ENCODE data around the gene SCARF1. TPM values are rescaled to one million over a fixed set of nuclear protein-coding genes. Genes with fewer than 3 reads are reported as not detected.

The SCARF1 gene
- total and polyA plus RNA-seq, 2 experiments from 2014 or later = 0.14 TPM; not detected in 1

DNA sequence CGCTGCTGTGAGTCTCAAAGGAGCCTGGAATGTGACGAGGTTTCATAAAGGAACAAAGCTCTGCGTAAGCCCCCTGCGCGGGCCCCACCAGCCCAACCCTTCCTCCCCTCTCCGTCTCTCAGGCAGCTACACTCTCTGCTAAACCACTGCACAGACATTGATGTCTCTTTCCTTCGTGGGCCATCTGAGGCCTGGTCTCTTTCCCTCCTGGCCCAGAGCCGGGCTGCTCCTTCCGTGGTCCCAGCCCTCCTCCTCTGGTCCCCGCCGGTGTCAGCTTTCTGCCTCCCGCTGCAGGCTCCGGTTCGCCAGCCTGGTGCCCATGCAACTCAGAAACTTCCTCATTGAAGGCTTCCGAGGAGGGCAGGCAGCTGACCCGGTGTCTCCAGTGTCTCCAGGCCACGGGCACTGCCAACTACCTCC is 7.4 kb downstream of the SCARF1 start:
- no peaks in the 10 kb centered on the region for H4K20me1 ChIP-seq (ENCODE audit: insufficient read depth)
- in situ Hi-C loops (cut with MboI) = no loop called here
- H2AFZ ChIP-seq = no peak overlapping the region
- H3K79me2 ChIP-seq (ENCODE audit: insufficient read depth) = no peaks in the 10 kb centered on the region
- 75 to 77% methylated on average over 10 to 17 of the region's 17 CpGs for WGBS, 2 experiments (ENCODE audit: low coverage in 1 of 2, low lambda C conversion rate in 2 of 2, missing lambda C conversion rate in 2 of 2)
- no peak for TF ChIP-seq EZH2phosphoT487 (IDR thresholded peaks at IDR 0.05; ENCODE audit: insufficient read depth, low read depth)
- TF ChIP-seq EZH2 (IDR thresholded peaks at IDR 0.05; ENCODE audit: insufficient read depth, poor library complexity, severe bottlenecking) = no peak
- H3F3A ChIP-seq (ENCODE audit: insufficient read depth) = no peaks in the 10 kb centered on the region
- no peaks in the 10 kb centered on the region for H3K4me1 ChIP-seq (ENCODE audit: insufficient read depth)
- DNase-seq = no peak
- H3K9ac ChIP-seq = no peak overlapping the region
- no peak overlapping the region for H3K27ac ChIP-seq
- H3K4me3 ChIP-seq = no peak overlapping the region
- H3K36me3 ChIP-seq (ENCODE audit: low read depth) = no peaks in the 10 kb centered on the region
- H3K27me3 ChIP-seq (replicated peaks; ENCODE audit: insufficient read depth) = no peaks in the 10 kb centered on the region
- no peaks in the 10 kb centered on the region for H3K9me3 ChIP-seq (ENCODE audit: low read depth)
- H3K9me2 ChIP-seq (ENCODE audit: insufficient read depth) = no peaks in the 10 kb centered on the region
- H3K4me2 ChIP-seq (ENCODE audit: unreplicated experiment) = no peak overlapping the region

- Histone ChIP-seq H3K9me2 (ENCODE audit: insufficient read depth) (no peaks in the 10 kb centered on the region), H3F3A (ENCODE audit: insufficient read depth) (no peaks in the 10 kb centered on the region), H3K27me3 (replicated peaks; ENCODE audit: insufficient read depth) (no peaks in the 10 kb centered on the region), H3K4me2 (ENCODE audit: unreplicated experiment) (no peak overlapping the region), H3K4me1 (ENCODE audit: insufficient read depth) (no peaks in the 10 kb centered on the region), H4K20me1 (ENCODE audit: insufficient read depth) (no peaks in the 10 kb centered on the region), H3K36me3 (ENCODE audit: low read depth) (no peaks in the 10 kb centered on the region), H3K79me2 (ENCODE audit: insufficient read depth) (no peaks in the 10 kb centered on the region), H3K27ac (no peak overlapping the region), H3K4me3 (no peak overlapping the region), H2AFZ (no peak overlapping the region), H3K9ac (no peak overlapping the region), H3K9me3 (ENCODE audit: low read depth) (no peaks in the 10 kb centered on the region)
- no peak for DNase-seq
- in situ Hi-C loops (cut with MboI) = no loop called here
- 82 to 84% methylated on average over 15 of the region's 15 CpGs for WGBS, 2 experiments (ENCODE audit: low coverage in 1 of 2, low lambda C conversion rate in 2 of 2, missing lambda C conversion rate in 2 of 2)
- TF ChIP-seq EZH2phosphoT487 (IDR thresholded peaks at IDR 0.05; ENCODE audit: insufficient read depth, low read depth) (no peak), EZH2 (IDR thresholded peaks at IDR 0.05; ENCODE audit: insufficient read depth, poor library complexity, severe bottlenecking) (no peak)
These were observed 8.7 kb downstream of the SCARF1 start for GRCh38 chr17:1636732-1637285.

DNA sequence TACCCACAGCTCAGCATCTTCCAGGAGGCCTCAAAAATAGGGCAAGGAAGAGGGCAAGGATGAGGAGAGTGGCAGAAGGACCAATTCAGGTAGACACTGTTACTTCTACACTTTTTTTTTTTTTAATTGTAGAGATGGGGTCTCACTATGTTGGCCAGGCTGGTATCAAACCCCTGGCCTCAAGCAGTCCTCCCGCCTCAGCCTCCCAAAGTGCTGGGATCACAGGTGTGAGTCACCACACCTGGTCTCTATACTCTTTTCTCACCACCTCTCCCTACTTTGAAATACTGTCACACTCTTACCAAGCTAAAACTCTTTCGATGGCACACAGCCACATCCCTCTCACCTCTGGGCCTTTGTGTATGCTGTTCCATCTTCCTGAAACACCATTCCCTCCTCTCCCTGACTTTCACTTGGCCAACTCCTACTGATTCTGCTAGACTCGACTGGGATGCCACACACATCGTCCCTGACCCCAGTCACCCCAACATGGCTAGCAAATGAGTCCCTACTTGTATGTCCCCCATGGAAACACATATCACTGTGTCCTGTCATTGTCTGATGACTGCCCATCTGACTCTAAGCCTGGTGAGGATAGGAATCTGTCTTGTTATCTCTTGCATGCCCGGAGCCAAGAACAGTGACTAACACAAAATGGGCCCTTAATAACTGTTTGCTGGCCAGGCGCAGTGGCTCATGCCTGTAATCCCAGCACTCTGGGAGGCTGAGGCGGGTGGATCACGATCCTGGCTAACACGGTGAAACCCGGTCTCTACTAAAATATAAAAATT is 9.7 kb downstream of the SCARF1 start:
- Histone ChIP-seq H3K9me2 (ENCODE audit: insufficient read depth) (no peaks in the 10 kb centered on the region), H3K27me3 (replicated peaks; ENCODE audit: insufficient read depth) (no peaks in the 10 kb centered on the region), H3K36me3 (ENCODE audit: low read depth) (no peaks in the 10 kb centered on the region), H3K9ac (no peak overlapping the region), H3F3A (ENCODE audit: insufficient read depth) (no peaks in the 10 kb centered on the region), H3K4me3 (no peak overlapping the region), H2AFZ (no peak overlapping the region), H4K20me1 (ENCODE audit: insufficient read depth) (no peaks in the 10 kb centered on the region), H3K79me2 (ENCODE audit: insufficient read depth) (no peaks in the 10 kb centered on the region), H3K9me3 (ENCODE audit: low read depth) (no peaks in the 10 kb centered on the region), H3K4me2 (ENCODE audit: unreplicated experiment) (no peak overlapping the region), H3K4me1 (ENCODE audit: insufficient read depth) (no peaks in the 10 kb centered on the region), H3K27ac (no peak overlapping the region)
- DNase-seq = no peak
- TF ChIP-seq EZH2phosphoT487 (IDR thresholded peaks at IDR 0.05; ENCODE audit: insufficient read depth, low read depth) (no peak), EZH2 (IDR thresholded peaks at IDR 0.05; ENCODE audit: insufficient read depth, poor library complexity, severe bottlenecking) (no peak)
- 74 to 76% methylated on average over 10 of the region's 10 CpGs for WGBS, 2 experiments (ENCODE audit: low coverage in 1 of 2, low lambda C conversion rate in 2 of 2, missing lambda C conversion rate in 2 of 2)
- in situ Hi-C loops (cut with MboI) = no loop called here

DNA sequence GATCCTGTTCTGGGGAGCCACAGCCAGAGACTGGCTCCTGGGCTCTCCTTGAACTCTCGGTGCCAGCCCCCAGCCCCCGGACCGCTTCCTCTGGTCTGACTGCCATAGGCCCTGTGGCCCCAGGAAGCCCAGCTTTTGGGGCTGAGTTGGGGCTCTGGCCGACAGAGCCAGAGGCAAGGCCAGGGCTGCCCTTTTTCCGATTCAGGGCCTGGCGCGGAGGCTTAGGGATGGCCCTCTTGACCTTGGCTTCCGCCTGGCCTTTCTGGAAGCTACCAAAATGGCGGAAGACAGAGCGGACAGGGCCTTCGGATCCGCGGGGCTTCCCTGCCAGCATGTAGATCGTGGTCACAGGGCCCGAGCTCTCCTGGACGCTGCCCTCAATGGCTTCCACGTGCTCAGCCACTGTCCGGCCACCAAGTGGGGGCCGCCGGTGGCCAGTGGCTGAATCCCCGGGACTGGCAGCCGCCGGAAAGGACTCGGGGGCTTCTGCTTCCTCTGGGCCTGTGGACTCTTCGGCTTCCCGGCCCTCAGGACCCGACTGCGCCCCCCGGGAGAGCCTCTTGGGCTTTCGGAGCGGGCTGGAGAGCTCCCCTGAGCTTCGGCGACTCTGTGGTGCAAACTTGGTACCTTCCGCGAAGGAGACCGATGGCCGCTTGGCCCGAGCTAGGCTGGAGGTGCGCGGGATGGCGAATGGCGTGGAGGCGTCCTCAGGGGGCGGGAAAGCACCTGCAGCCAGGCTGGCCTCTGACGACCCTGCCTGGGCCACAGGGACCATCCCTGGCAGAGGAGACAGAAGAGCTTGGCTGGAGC is 10.5 kb downstream of the SCARF1 start:
- Histone ChIP-seq H3F3A (ENCODE audit: insufficient read depth) (no peaks in the 10 kb centered on the region), H4K20me1 (ENCODE audit: insufficient read depth) (no peaks in the 10 kb centered on the region), H3K36me3 (ENCODE audit: low read depth) (no peaks in the 10 kb centered on the region), H3K9me2 (ENCODE audit: insufficient read depth) (no peaks in the 10 kb centered on the region), H3K4me2 (ENCODE audit: unreplicated experiment) (no peak overlapping the region), H3K27ac (no peak overlapping the region), H3K79me2 (ENCODE audit: insufficient read depth) (no peaks in the 10 kb centered on the region), H2AFZ (no peak overlapping the region), H3K27me3 (replicated peaks; ENCODE audit: insufficient read depth) (no peaks in the 10 kb centered on the region), H3K4me3 (no peak overlapping the region), H3K4me1 (ENCODE audit: insufficient read depth) (no peaks in the 10 kb centered on the region), H3K9me3 (ENCODE audit: low read depth) (no peaks in the 10 kb centered on the region), H3K9ac (no peak overlapping the region)
- in situ Hi-C loops (cut with MboI) = no loop called here
- WGBS, 2 experiments (ENCODE audit: low coverage in 1 of 2, low lambda C conversion rate in 2 of 2, missing lambda C conversion rate in 2 of 2) = 92% methylated on average over 44 to 45 of the region's 45 CpGs
- no peak for DNase-seq
- TF ChIP-seq EZH2phosphoT487 (IDR thresholded peaks at IDR 0.05; ENCODE audit: insufficient read depth, low read depth) (no peak), EZH2 (IDR thresholded peaks at IDR 0.05; ENCODE audit: insufficient read depth, poor library complexity, severe bottlenecking) (no peak)

All from GM23248 (cell line).